GM21367 (cell line): ENCODE measurements around the gene B4GAT1.
"Not testable (repeated sequence)": the region's sequence is repeated elsewhere in the genome, so short reads cannot be mapped to it uniquely, and the experiment has no call there.

Experiments used
- ATAC-seq: cut with Tn5 transposase; IDR thresholded peaks from one replicate; pipeline ENCODE4 v1.9.1; 2021; ENCODE audit not compliant: unreplicated experiment

The B4GAT1 gene

GRCh38 chr11:66347425-66348276, at the start of gene B4GAT1:
Gene B4GAT1 (minus strand): TSS chr11:66347629. CDS start chr11:66347545, 84 bp downstream.
- no peak for ATAC-seq

- ATAC-seq, result no peak
These were observed 46.5 kb upstream of the B4GAT1 start for GRCh38 chr11:66393954-66394353.

GRCh38 chr11:66391322-66391721, 43.9 kb upstream of the B4GAT1 start:
- no peak for ATAC-seq

- no peak for ATAC-seq
These were observed 41.5 kb upstream of the B4GAT1 start for GRCh38 chr11:66388780-66389386.

- no peak for ATAC-seq
These were observed 39.0 kb upstream of the B4GAT1 start for GRCh38 chr11:66386171-66387069.

GRCh38 chr11:66384316-66384715, 36.9 kb upstream of the B4GAT1 start:
- ATAC-seq, result not testable (repeated sequence)

GRCh38 chr11:66380264-66380663, 32.8 kb upstream of the B4GAT1 start:
- ATAC-seq, result not testable (repeated sequence)

GRCh38 chr11:66373690-66374287, 26.4 kb upstream of the B4GAT1 start:
- ATAC-seq, result not testable (repeated sequence)

GRCh38 chr11:66373265-66373664, 25.8 kb upstream of the B4GAT1 start:
- no peak for ATAC-seq

GRCh38 chr11:66371627-66372415, 24.4 kb upstream of the B4GAT1 start, which contains the start of gene SLC29A2:
Gene SLC29A2 (minus strand): TSS chr11:66371760. CDS start chr11:66371591, 169 bp downstream.
- peak; percentile 39 for ATAC-seq

- no peak for ATAC-seq
These were observed 21.9 kb upstream of the B4GAT1 start for GRCh38 chr11:66369073-66369894.

- ATAC-seq, result no peak
These were observed 21.1 kb upstream of the B4GAT1 start for GRCh38 chr11:66368484-66368883.

- no peak for ATAC-seq
These were observed 20.3 kb upstream of the B4GAT1 start for GRCh38 chr11:66367561-66368312.

GRCh38 chr11:66366844-66367477, 19.5 kb upstream of the B4GAT1 start:
- ATAC-seq, result no peak

- ATAC-seq, result no peak
These were observed 18.5 kb upstream of the B4GAT1 start for GRCh38 chr11:66365711-66366619.

- ATAC-seq, result no peak
These were observed 17.7 kb upstream of the B4GAT1 start for GRCh38 chr11:66365166-66365565.
